Amygdala (tissue), 56 donors: Measurements from ENCODE around the gene SLC26A6.
A peak's percentile ranks its signal among the peaks of the same experiment; 100 is the strongest.

ENCODE experiments used
- DNase-seq, 56 donors: peaks; one replicate each; lab custom pipeline; 2025; lab: John Stamatoyannopoulos, UW

SLC26A6 gene

DNA sequence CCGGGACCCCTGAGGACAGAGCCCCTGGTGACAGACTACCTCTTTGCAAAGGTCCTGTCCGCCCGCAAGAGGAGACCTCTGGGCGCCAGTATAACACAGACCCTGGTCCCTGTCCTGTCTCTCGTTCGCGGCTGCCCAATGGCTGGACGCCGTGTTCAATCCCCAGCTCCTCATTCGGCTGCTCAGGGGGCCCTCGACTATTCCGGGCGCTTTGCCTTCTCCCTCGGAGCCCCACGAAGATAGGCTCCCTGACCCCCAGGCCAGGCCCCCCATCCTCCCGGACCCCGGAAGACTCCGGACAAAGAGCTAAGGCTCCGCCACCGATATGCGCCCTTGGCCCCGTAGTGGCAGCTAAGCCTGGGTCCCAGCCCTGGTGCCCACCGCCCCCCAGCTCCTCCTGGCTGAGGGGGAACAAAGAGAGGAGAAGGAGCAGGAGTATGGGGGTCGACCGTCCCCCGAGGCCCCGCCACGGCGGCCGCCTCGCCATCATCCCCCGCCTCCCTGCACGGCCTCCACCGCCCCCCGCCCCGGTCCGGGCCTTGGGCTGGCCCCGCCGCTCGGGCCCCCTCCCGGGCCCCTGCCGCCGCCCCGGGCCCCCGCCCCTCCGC, 27.0 kb upstream of the SLC26A6 start:
- DNase-seq = peak in 7 of 56 donors; percentile 6 to 42 (median 28)

GRCh38 chr3:48661501-48662144, 26.4 kb upstream of the SLC26A6 start:
- peak in 45 of 56 donors; percentile 9 to 75 (median 40) for DNase-seq

- DNase-seq = no peak
These were observed 25.6 kb upstream of the SLC26A6 start for GRCh38 chr3:48660800-48661400.

- no peak for DNase-seq
These were observed 21.6 kb upstream of the SLC26A6 start for GRCh38 chr3:48656841-48657281.

DNA sequence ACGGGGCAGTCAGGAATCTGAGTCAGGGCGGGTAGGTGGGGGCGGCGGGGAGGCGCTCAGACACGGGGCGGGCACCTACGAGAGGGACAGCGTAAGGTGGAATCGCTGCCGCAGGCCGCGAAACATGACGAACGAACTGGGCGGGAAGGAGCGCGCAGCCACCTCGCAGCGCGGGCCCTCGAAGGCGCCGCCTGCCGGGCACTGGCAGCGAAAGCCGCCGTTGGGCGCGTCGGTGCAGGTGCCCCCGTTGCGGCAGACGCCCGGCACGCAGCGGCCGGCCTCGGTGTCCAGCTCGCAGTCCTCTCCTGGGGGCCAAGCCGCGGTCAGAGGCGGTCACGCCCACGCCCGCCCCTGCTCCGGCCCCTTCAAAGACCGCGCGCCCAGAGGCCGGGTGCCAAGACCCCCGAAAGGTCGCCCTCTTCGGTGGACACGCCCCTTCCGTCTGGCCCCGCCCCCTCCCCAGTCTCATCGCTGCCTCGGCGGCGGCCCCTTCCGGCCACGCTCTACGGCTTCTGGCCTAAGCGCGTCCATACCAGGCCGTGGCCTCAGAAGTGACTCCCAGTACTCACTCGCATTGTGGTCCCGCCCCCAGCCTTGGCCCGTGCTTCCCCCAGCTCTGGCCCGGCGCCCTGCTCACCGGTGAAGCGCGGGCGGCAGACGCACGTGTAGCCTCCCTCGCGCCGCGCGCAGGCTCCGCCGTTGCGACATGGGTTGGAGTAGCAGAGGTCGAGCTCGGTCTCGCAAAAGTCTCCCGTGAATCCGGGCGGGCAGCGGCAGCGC, 21.0 kb upstream of the SLC26A6 start:
- DNase-seq = peak in 29 of 56 donors; percentile 9 to 69 (median 32)

DNA sequence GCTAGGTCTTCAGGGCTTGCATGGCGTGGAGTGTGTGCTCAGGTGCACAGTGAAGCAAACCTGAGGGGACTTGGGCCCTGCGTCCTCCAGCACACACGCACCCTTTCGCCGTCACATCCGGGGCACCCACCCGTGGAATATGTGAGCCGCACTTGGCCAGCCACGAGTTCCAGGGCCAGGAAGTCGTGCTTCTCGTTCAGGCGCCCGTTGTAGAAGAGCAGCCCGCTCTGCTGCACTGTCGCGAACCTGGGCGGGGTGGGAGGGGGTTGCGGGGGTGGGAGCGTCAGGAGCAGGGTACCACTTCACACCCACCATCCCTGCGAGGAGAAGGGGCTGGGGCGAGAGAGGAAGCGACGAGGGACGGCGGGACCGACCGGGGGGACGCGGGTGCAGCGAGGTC, 20.3 kb upstream of the SLC26A6 start:
- DNase-seq = no peak

DNA sequence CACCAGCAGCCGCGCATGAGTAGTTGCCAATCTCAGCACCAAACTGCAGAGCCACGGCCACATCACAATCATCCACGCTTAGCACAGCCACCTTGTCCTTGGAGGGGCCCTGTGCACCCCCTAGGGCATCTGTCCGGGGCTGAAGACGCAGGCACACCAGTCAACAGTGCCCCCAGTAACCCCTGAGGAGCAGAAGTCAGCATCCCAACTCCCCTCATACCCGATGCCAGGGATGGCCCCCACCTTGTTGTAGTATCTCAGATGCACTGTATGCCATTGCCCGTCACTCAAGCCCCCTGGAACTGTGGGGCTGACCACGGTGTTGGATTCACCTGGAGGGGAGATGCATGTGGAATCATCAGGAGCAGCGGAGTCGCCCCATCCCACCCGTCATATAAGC, 19.8 kb upstream of the SLC26A6 start:
- no peak for DNase-seq

GRCh38 chr3:48652923-48653715, 17.9 kb upstream of the SLC26A6 start:
- DNase-seq = no peak

- no peak for DNase-seq
These were observed 16.5 kb upstream of the SLC26A6 start for GRCh38 chr3:48651771-48652170.

DNA sequence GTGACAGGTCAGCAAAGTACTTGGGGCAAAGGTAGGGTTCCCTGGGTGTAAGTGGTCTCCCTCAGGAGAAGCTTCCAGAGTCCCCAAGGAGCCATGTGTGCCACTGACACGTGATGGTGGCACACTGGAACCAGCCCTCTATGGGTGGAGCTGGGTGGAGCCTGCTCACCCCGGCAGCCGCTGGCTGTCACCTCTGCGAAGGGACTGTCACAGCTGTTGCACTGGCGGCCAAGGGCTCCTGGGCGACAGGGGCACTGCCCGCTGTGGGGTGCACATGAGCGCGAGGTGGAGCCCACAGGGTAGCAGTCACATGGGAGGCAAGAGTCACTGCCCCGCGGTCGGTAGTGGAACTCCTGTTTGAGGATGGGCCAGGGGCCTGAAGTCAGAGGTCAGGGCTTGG, 15.5 kb upstream of the SLC26A6 start:
- no peak for DNase-seq

GRCh38 chr3:48648188-48648850, 13.1 kb upstream of the SLC26A6 start:
- DNase-seq = no peak

DNA sequence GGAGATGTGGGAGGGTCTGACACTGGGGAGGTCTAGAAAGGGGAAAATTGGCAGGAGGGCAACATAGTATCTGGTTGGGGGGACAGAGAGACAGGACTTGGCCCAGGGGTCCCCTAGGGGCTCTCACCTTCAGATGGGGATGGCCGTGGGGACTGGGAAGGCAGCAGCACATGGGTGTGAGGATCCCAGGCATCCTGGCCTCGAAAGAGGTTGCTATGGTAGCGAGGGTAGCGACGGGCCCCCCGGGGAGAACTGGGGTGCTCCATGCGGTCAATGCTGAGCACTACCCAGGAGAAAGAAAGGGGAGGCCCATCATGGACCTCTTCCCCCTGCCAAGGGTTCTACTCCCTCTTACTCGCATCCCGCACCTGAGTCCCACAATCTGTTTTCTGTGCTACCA, 12.5 kb upstream of the SLC26A6 start:
- DNase-seq = no peak

- DNase-seq = peak in 2 of 56 donors; percentile 6 to 7
These were observed 9.9 kb upstream of the SLC26A6 start for GRCh38 chr3:48644898-48645760.

DNA sequence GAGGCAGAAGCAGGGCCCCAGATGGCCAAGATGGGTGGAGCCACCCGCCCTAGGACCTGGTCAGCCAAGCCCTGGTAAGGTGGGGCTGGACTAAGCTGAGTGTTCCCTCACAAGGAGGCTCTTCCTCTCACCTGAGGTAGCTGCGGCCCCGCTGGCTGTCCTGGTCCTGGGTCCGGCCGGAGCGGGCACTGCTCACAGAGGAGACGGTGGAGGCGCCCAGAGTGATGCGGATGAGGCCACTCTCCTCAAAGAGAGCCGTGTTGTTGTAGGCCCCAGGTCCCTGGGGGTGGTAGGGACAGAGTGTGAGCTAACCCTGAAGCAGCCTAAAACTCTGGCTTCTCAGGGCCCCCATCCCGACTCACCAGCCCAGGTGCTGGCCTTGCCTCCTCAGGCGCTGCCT, 7.3 kb upstream of the SLC26A6 start:
- DNase-seq = no peak

GRCh38 chr3:48641396-48641795, 6.1 kb upstream of the SLC26A6 start:
- no peak for DNase-seq

GRCh38 chr3:48639944-48640606, 4.8 kb upstream of the SLC26A6 start:
- no peak for DNase-seq

DNA sequence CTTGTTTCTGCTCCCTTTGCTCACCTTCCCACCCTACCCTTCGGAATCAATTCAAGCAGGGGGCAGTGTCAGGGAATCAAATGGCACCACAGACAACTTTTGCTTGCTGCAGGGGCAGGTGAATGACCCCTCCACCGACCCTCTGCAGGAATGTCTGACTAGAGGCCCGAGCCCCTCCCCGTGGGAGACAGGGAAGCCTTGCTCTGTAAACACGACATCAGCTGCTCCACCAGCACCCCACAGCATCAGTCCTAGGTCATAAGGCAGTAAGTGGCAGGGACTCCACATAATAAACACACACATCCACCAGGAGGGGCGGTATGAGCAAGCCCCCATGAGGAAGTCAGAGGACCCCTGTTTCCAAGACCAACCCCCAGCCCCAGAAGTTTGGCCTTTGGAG, 2.0 kb upstream of the SLC26A6 start:
- DNase-seq = no peak

- DNase-seq = no peak
These were observed 941 bp upstream of the SLC26A6 start for GRCh38 chr3:48636149-48636655.
